ENCODE data around the gene DYNC1LI2.

DNA sequence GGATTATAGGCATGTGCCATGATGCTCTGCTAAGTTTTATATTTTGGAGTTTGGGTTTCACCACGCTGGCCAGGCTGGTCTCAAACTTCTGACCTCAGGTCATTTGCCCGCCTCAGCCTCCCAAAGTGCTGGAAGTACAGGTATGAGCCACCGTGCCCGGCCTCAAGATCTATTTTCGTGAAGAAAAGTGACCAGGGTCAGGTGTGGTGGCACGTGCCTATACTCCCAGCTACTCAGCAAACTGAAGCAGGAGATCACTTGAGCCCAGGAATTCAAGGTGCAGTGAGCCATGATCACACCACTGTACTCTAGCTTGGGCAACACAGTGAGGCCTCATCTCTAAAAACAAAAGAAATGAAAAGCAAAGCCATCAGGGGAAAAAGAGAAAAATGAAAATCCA lies 73.6 kb downstream of the DYNC1LI2 start:
- TF ChIP-seq CEBPB (IDR thresholded peaks at IDR 0.05; ENCODE audit: low read depth) (no peak), CTCF (IDR thresholded peaks at IDR 0.05 in 2 of 3, conservative IDR thresholded peaks at IDR 0.05 in 1 of 3; ENCODE audit: borderline replicate concordance in 1 of 3, insufficient read depth in 1 of 3, low read depth in 2 of 3, low read length in 2 of 3) (no peak), POLR2A (IDR thresholded peaks at IDR 0.05; ENCODE audit: borderline replicate concordance, extremely low read depth, insufficient read depth, insufficient read length) (no peak), MAX (IDR thresholded peaks at IDR 0.05) (no peak), REST (IDR thresholded peaks at IDR 0.05; ENCODE audit: low read depth) (no peak), POLR2AphosphoS5 (IDR thresholded peaks at IDR 0.05; ENCODE audit: low read depth, low read length) (no peak), EZH2 (IDR thresholded peaks at IDR 0.05) (no peak), EZH2phosphoT487 (IDR thresholded peaks at IDR 0.05; ENCODE audit: borderline replicate concordance) (no peak), RAD21 (IDR thresholded peaks at IDR 0.05; ENCODE audit: low read depth) (no peak), YY1 (IDR thresholded peaks at IDR 0.05; ENCODE audit: extremely low read depth, insufficient replicate concordance, low read depth, low read length) (no peak), SIN3A (IDR thresholded peaks at IDR 0.05; ENCODE audit: low read depth) (no peak)

All from HCT116 (cell line).